Ovary (tissue), 3 donors: ENCODE data around the gene YWHAQ.

ENCODE experiments used
- POLR2A ChIP-seq: fragments of 450-650 bp; IDR thresholded peaks from one replicate; pipeline ENCODE4 v1.6.1; 2017; ENCODE audit warnings: antibody characterized with exemption, mild to moderate bottlenecking, moderate library complexity
- TF ChIP-seq, protein P1 (sequence below), 3 donors: fragments of 450-650 bp in 2 of 3; fragments of 200-600 bp in 1 of 3; IDR thresholded peaks; one replicate each; pipeline versions ENCODE4 v1.5.1 to v1.8.0; 2016 to 2022; ENCODE audit warnings: antibody characterized with exemption in 3 of 3, mild to moderate bottlenecking in 1 of 3
- donor health status: DM: no; HTN: no; CAD: no.

DNA sequence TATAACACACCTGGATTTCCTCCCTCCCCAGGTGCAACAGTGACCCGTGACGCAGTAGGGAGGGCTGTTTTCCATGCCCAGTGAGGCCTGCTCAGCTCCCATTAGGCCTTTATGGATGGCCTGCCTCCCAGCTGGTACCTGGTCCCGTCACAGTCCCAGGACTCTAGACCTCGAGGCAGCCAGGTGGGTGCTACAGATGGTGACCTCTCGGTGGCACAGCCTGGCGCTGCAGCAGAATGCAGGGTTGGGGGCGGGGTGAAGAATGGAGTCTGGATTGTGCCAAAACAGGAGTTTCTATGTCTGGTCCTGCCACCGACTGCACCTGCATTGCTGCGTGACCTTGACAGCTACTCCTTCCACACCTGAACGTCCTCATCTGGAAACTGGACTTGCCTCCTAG is 18.0 kb upstream of the YWHAQ start:
- TF ChIP-seq POLR2A = no peak
- TF ChIP-seq, protein P1, sequence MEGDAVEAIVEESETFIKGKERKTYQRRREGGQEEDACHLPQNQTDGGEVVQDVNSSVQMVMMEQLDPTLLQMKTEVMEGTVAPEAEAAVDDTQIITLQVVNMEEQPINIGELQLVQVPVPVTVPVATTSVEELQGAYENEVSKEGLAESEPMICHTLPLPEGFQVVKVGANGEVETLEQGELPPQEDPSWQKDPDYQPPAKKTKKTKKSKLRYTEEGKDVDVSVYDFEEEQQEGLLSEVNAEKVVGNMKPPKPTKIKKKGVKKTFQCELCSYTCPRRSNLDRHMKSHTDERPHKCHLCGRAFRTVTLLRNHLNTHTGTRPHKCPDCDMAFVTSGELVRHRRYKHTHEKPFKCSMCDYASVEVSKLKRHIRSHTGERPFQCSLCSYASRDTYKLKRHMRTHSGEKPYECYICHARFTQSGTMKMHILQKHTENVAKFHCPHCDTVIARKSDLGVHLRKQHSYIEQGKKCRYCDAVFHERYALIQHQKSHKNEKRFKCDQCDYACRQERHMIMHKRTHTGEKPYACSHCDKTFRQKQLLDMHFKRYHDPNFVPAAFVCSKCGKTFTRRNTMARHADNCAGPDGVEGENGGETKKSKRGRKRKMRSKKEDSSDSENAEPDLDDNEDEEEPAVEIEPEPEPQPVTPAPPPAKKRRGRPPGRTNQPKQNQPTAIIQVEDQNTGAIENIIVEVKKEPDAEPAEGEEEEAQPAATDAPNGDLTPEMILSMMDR (IDR thresholded peaks at IDR 0.05) = no peak
